ENCODE data around the gene FBLN1. TPM values are rescaled to one million over a fixed set of nuclear protein-coding genes. Genes with fewer than 3 reads are reported as not detected.

Gene FBLN1
- total RNA-seq, 2 donors from 2014 or later = 125 to 144 TPM

DNA sequence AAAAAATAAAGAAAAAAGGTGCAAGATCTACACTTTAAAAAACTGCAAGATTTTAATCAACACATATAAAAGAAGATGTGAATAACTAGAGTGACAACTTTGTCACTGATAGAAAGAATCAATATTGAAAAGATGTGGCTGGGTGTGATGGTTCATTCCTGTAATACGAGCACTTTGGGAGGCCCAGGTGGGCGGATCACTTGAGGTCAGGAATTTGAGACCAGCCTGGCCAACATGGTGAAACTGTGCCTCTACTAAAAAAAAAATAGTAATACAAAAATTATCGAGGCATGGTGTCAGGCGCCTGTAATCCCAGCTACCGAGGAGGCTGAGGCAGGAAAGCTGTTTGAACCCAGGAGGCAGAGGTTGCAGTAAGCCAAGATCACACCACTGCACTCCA lies 21.0 kb upstream of the FBLN1 start:
- Histone ChIP-seq H3K9me3 (no peaks in the 10 kb centered on the region), H3K27me3 (replicated peaks; ENCODE audit: insufficient read depth) (no peaks in the 10 kb centered on the region), H3K4me3 (no peak overlapping the region), H3K27ac (no peak overlapping the region), H3K4me1 (replicated peaks) (no peaks in the 10 kb centered on the region), H3K36me3 (no peaks in the 10 kb centered on the region)
- TF ChIP-seq POLR2AphosphoS5 (IDR thresholded peaks at IDR 0.05) (no peak), POLR2A (IDR thresholded peaks at IDR 0.05) (no peak)
- TF ChIP-seq, protein P1, sequence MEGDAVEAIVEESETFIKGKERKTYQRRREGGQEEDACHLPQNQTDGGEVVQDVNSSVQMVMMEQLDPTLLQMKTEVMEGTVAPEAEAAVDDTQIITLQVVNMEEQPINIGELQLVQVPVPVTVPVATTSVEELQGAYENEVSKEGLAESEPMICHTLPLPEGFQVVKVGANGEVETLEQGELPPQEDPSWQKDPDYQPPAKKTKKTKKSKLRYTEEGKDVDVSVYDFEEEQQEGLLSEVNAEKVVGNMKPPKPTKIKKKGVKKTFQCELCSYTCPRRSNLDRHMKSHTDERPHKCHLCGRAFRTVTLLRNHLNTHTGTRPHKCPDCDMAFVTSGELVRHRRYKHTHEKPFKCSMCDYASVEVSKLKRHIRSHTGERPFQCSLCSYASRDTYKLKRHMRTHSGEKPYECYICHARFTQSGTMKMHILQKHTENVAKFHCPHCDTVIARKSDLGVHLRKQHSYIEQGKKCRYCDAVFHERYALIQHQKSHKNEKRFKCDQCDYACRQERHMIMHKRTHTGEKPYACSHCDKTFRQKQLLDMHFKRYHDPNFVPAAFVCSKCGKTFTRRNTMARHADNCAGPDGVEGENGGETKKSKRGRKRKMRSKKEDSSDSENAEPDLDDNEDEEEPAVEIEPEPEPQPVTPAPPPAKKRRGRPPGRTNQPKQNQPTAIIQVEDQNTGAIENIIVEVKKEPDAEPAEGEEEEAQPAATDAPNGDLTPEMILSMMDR (IDR thresholded peaks at IDR 0.05) = no peak
- intact Hi-C loops (cut with DNase I) = no loop called here
- whole genome bisulfite sequencing = 61% methylated on average over 5 of the region's 5 CpGs
- DNase-seq (ENCODE audit: low spot score) = no peak

DNA sequence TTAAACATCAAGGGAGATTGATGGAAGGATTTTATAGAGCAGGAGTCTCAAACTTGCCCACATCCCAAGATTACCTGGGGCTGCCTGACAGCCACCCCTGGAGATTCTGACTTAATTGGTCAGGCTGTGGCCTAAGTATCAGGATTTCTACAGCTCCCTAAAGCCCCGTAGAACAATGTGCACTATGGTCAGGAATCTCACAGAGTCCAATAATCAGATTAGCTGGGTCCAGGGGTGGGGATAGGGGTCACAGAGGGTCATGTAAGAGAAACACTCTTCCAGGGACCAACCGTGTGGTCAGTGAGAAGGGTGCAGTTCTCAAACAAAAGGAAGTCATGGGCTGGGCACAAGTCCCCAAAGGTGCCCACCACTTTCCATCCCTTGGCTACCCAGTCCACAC lies 20.5 kb upstream of the FBLN1 start:
- Histone ChIP-seq H3K4me3 (no peak overlapping the region), H3K27me3 (replicated peaks; ENCODE audit: insufficient read depth) (no peaks in the 10 kb centered on the region), H3K36me3 (no peaks in the 10 kb centered on the region), H3K4me1 (replicated peaks) (no peaks in the 10 kb centered on the region), H3K27ac (no peak overlapping the region), H3K9me3 (no peaks in the 10 kb centered on the region)
- no peak for TF ChIP-seq POLR2A (IDR thresholded peaks at IDR 0.05)
- TF ChIP-seq, protein P1 (IDR thresholded peaks at IDR 0.05) = no peak
- TF ChIP-seq POLR2AphosphoS5 (IDR thresholded peaks at IDR 0.05) = no peak
- intact Hi-C loops (cut with DNase I) = no loop called here
- 82% methylated on average over 2 of the region's 2 CpGs for WGBS
- DNase-seq (ENCODE audit: low spot score) = no peak

GRCh38 chr22:45483319-45483718 lies 19.4 kb upstream of the FBLN1 start:
- Histone ChIP-seq H3K36me3 (no peaks in the 10 kb centered on the region), H3K9me3 (no peaks in the 10 kb centered on the region), H3K4me1 (replicated peaks) (no peaks in the 10 kb centered on the region), H3K27me3 (replicated peaks; ENCODE audit: insufficient read depth) (no peaks in the 10 kb centered on the region), H3K4me3 (no peak overlapping the region), H3K27ac (no peak overlapping the region)
- TF ChIP-seq POLR2A (IDR thresholded peaks at IDR 0.05) (no peak), POLR2AphosphoS5 (IDR thresholded peaks at IDR 0.05) (no peak)
- TF ChIP-seq, protein P1 (IDR thresholded peaks at IDR 0.05) = no peak
- intact Hi-C loops (cut with DNase I) = no loop called here
- WGBS = 58% methylated on average over 2 of the region's 2 CpGs
- DNase-seq (ENCODE audit: low spot score) = no peak

GRCh38 chr22:45483918-45484499 lies 18.7 kb upstream of the FBLN1 start:
- TF ChIP-seq POLR2AphosphoS5 (IDR thresholded peaks at IDR 0.05) (no peak), POLR2A (IDR thresholded peaks at IDR 0.05) (no peak)
- TF ChIP-seq, protein P1 (IDR thresholded peaks at IDR 0.05) = no peak
- Histone ChIP-seq H3K4me1 (replicated peaks) (no peaks in the 10 kb centered on the region), H3K9me3 (no peaks in the 10 kb centered on the region), H3K27me3 (replicated peaks; ENCODE audit: insufficient read depth) (no peaks in the 10 kb centered on the region), H3K36me3 (no peaks in the 10 kb centered on the region), H3K4me3 (no peak overlapping the region), H3K27ac (no peak overlapping the region)
- WGBS = 77% methylated on average over 5 of the region's 5 CpGs
- intact Hi-C loops (cut with DNase I) = no loop called here
- DNase-seq (ENCODE audit: low spot score) = no peak

- intact Hi-C loops (cut with DNase I) = no loop called here
Measured at GRCh38 chr22:45484742-45485141, 17.9 kb upstream of the FBLN1 start.

More at GRCh38 chr22:45484742-45485141, 17.9 kb upstream of the FBLN1 start:
- DNase-seq (ENCODE audit: low spot score) = no peak
- Histone ChIP-seq H3K27me3 (replicated peaks; ENCODE audit: insufficient read depth) (no peaks in the 10 kb centered on the region), H3K4me3 (no peak overlapping the region), H3K4me1 (replicated peaks) (no peaks in the 10 kb centered on the region), H3K9me3 (no peaks in the 10 kb centered on the region), H3K27ac (no peak overlapping the region), H3K36me3 (no peaks in the 10 kb centered on the region)
- TF ChIP-seq, protein P1 (IDR thresholded peaks at IDR 0.05) = no peak
- no peak for TF ChIP-seq POLR2A (IDR thresholded peaks at IDR 0.05)
- TF ChIP-seq POLR2AphosphoS5 (IDR thresholded peaks at IDR 0.05) = no peak
- 80% methylated on average over 4 of the region's 4 CpGs for WGBS
